Hepatocyte (in vitro differentiated cells): ENCODE measurements around the gene TPD52L2.
"Not testable (repeated sequence)": the region's sequence is repeated elsewhere in the genome, so short reads cannot be mapped to it uniquely, and the experiment has no call there.

Experiments used
- EZH2phosphoT487 ChIP-seq: fragments of 200-600 bp; sonication (generic); IDR thresholded peaks from one replicate; pipeline ENCODE4 v1.6.1; 2018; ENCODE audit warnings: antibody characterized with exemption, mild to moderate bottlenecking, low read depth, moderate library complexity; ENCODE audit not compliant: unreplicated experiment, severe bottlenecking
- TF ChIP-seq, protein P1 (sequence below): fragments of 200-600 bp; sonication (generic); IDR thresholded peaks from 2 replicates; pipeline ENCODE4 v1.5.1; 2016; ENCODE audit warnings: antibody characterized with exemption, mild to moderate bottlenecking; ENCODE audit not compliant: poor library complexity

DNA sequence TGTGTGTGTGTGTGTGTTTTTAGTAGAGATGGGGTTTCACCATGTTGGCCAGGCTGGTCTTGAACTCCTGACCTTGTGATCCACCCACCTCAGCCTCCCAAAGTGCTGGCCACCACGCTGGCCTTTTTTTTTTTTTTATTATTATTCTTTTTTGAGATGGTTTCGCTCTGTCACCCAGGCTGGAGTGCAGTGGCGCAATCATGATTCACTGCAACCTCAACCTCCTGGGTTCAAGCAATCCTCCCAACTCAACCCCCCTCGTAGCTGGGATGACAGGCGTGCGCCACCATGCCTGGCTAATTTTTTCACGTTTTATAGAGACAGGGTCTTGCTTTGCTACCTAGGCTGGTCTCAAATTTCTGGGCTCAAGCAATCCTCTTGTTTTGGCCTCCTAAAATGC, 9.2 kb downstream of the TPD52L2 start:
- TF ChIP-seq EZH2phosphoT487, result not testable (repeated sequence)
- TF ChIP-seq, protein P1, sequence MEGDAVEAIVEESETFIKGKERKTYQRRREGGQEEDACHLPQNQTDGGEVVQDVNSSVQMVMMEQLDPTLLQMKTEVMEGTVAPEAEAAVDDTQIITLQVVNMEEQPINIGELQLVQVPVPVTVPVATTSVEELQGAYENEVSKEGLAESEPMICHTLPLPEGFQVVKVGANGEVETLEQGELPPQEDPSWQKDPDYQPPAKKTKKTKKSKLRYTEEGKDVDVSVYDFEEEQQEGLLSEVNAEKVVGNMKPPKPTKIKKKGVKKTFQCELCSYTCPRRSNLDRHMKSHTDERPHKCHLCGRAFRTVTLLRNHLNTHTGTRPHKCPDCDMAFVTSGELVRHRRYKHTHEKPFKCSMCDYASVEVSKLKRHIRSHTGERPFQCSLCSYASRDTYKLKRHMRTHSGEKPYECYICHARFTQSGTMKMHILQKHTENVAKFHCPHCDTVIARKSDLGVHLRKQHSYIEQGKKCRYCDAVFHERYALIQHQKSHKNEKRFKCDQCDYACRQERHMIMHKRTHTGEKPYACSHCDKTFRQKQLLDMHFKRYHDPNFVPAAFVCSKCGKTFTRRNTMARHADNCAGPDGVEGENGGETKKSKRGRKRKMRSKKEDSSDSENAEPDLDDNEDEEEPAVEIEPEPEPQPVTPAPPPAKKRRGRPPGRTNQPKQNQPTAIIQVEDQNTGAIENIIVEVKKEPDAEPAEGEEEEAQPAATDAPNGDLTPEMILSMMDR, result not testable (repeated sequence)
